ENCODE data around the gene KLHL12.
"Not testable (repeated sequence)": the region's sequence is repeated elsewhere in the genome, so short reads cannot be mapped to it uniquely, and the experiment has no call there.

The KLHL12 gene

DNA sequence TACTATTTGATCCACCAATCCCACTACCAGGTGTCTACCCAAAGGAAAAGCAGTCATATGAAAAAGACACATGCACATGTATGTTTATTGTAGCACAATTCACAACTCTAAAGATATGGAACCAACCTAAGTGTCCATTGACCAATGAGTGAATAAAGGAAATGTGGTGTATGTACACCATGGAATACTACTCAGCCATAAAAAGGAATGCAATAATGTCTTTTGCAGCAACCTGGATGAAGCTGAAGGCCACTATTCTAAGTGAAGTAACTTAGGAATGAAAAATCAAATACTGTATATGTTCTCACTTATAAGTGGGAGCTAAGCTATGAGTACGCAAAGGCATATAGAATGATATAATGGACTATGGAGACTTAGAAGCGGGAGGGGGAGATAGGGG, 18.4 kb upstream of the KLHL12 start:
- H3K9me3 ChIP-seq (ENCODE audit: control insufficient read depth in 2 of 2, low read length in 2 of 2): no peaks in the 10 kb centered on the region
- H3K27me3 ChIP-seq (ENCODE audit: control insufficient read depth in 1 of 2, insufficient read depth in 2 of 2, low read length in 2 of 2): no peaks in the 10 kb centered on the region
- no peak overlapping the region for H3K9ac ChIP-seq (ENCODE audit: low read length in 2 of 2)
- no peaks in the 10 kb centered on the region for H3K4me1 ChIP-seq (ENCODE audit: control insufficient read depth, insufficient read depth, low read length)
- no peak overlapping the region for H3K27ac ChIP-seq (ENCODE audit: low read length)
- no peak overlapping the region for H3K4me3 ChIP-seq (ENCODE audit: low read length in 2 of 2)
- peaks cover 56 to 62% of the 10 kb centered on the region in 2 donors for H3K36me3 ChIP-seq (ENCODE audit: control insufficient read depth in 2 of 2, insufficient read depth in 2 of 2, low read length in 2 of 2)

GRCh38 chr1:202944438-202944921, 17.4 kb upstream of the KLHL12 start:
- Histone ChIP-seq H3K9ac (ENCODE audit: low read length in 2 of 2) (no peak overlapping the region), H3K4me3 (ENCODE audit: low read length in 2 of 2) (no peak overlapping the region), H3K4me1 (ENCODE audit: control insufficient read depth, insufficient read depth, low read length) (no peaks in the 10 kb centered on the region), H3K9me3 (ENCODE audit: control insufficient read depth in 2 of 2, low read length in 2 of 2) (no peaks in the 10 kb centered on the region), H3K27me3 (ENCODE audit: control insufficient read depth in 1 of 2, insufficient read depth in 2 of 2, low read length in 2 of 2) (no peaks in the 10 kb centered on the region), H3K27ac (ENCODE audit: low read length) (no peak overlapping the region), H3K36me3 (ENCODE audit: control insufficient read depth in 2 of 2, insufficient read depth in 2 of 2, low read length in 2 of 2) (peaks cover 55 to 56% of the 10 kb centered on the region in 2 donors)

- H3K4me1 ChIP-seq (ENCODE audit: control insufficient read depth, insufficient read depth, low read length): no peaks in the 10 kb centered on the region
- no peak overlapping the region for H3K27ac ChIP-seq (ENCODE audit: low read length)
- H3K4me3 ChIP-seq (ENCODE audit: low read length in 2 of 2): no peak overlapping the region
- H3K27me3 ChIP-seq (ENCODE audit: control insufficient read depth in 1 of 2, insufficient read depth in 2 of 2, low read length in 2 of 2): no peaks in the 10 kb centered on the region
- H3K9me3 ChIP-seq (ENCODE audit: control insufficient read depth in 2 of 2, low read length in 2 of 2): no peaks in the 10 kb centered on the region
- peaks cover 44 to 48% of the 10 kb centered on the region in 2 donors for H3K36me3 ChIP-seq (ENCODE audit: control insufficient read depth in 2 of 2, insufficient read depth in 2 of 2, low read length in 2 of 2)
- no peak overlapping the region for H3K9ac ChIP-seq (ENCODE audit: low read length in 2 of 2)
Observed at GRCh38 chr1:202942426-202942825, 15.4 kb upstream of the KLHL12 start.

DNA sequence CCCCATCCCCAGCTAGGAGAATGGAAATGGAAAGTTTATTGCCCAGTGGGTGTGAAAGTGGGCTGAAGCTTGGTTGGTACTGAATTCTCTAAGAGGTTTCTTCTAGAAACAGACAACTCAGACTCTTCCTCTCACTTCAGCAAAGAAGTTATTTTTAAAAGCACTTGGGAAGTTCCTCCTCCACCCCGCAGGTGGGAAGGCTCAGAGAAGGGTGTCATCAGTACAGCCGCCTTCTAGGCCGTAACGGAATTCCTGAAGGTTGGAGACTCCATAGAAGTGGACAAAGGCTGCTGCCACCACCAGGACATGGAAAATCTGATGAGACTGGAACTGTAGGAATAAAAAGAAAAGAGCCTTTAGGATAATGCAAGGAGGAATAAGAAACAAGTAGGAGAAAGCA, 14.3 kb upstream of the KLHL12 start:
- Histone ChIP-seq H3K4me3 (ENCODE audit: low read length in 2 of 2) (no peak overlapping the region), H3K27me3 (ENCODE audit: control insufficient read depth in 1 of 2, insufficient read depth in 2 of 2, low read length in 2 of 2) (no peaks in the 10 kb centered on the region), H3K9me3 (ENCODE audit: control insufficient read depth in 2 of 2, low read length in 2 of 2) (no peaks in the 10 kb centered on the region), H3K36me3 (ENCODE audit: control insufficient read depth in 2 of 2, insufficient read depth in 2 of 2, low read length in 2 of 2) (peaks cover 42 to 46% of the 10 kb centered on the region in 2 donors), H3K4me1 (ENCODE audit: control insufficient read depth, insufficient read depth, low read length) (no peaks in the 10 kb centered on the region), H3K9ac (ENCODE audit: low read length in 2 of 2) (no peak overlapping the region), H3K27ac (ENCODE audit: low read length) (no peak overlapping the region)

GRCh38 chr1:202940561-202940960, 13.5 kb upstream of the KLHL12 start:
- H3K36me3 ChIP-seq (ENCODE audit: control insufficient read depth in 2 of 2, insufficient read depth in 2 of 2, low read length in 2 of 2): peaks cover 36 to 42% of the 10 kb centered on the region in 2 donors
- no peak overlapping the region for H3K4me3 ChIP-seq (ENCODE audit: low read length in 2 of 2)
- H3K9me3 ChIP-seq (ENCODE audit: control insufficient read depth in 2 of 2, low read length in 2 of 2): no peaks in the 10 kb centered on the region
- H3K27ac ChIP-seq (ENCODE audit: low read length): no peak overlapping the region
- H3K4me1 ChIP-seq (ENCODE audit: control insufficient read depth, insufficient read depth, low read length): no peaks in the 10 kb centered on the region
- no peaks in the 10 kb centered on the region for H3K27me3 ChIP-seq (ENCODE audit: control insufficient read depth in 1 of 2, insufficient read depth in 2 of 2, low read length in 2 of 2)
- no peak overlapping the region for H3K9ac ChIP-seq (ENCODE audit: low read length in 2 of 2)

GRCh38 chr1:202938287-202938925, 11.4 kb upstream of the KLHL12 start:
- H3K4me1 ChIP-seq (ENCODE audit: control insufficient read depth, insufficient read depth, low read length): no peaks in the 10 kb centered on the region
- H3K27ac ChIP-seq (ENCODE audit: low read length): no peak overlapping the region
- H3K27me3 ChIP-seq (ENCODE audit: control insufficient read depth in 1 of 2, insufficient read depth in 2 of 2, low read length in 2 of 2): no peaks in the 10 kb centered on the region
- H3K36me3 ChIP-seq (ENCODE audit: control insufficient read depth in 2 of 2, insufficient read depth in 2 of 2, low read length in 2 of 2): peaks cover 18 to 22% of the 10 kb centered on the region in 2 donors
- H3K9me3 ChIP-seq (ENCODE audit: control insufficient read depth in 2 of 2, low read length in 2 of 2): no peaks in the 10 kb centered on the region
- H3K9ac ChIP-seq (ENCODE audit: low read length in 2 of 2): no peak overlapping the region
- no peak overlapping the region for H3K4me3 ChIP-seq (ENCODE audit: low read length in 2 of 2)

GRCh38 chr1:202936409-202936808, 9.4 kb upstream of the KLHL12 start:
- H3K9ac ChIP-seq (ENCODE audit: low read length in 2 of 2); H3K27me3 ChIP-seq (ENCODE audit: control insufficient read depth in 1 of 2, insufficient read depth in 2 of 2, low read length in 2 of 2); H3K4me1 ChIP-seq (ENCODE audit: control insufficient read depth, insufficient read depth, low read length); H3K9me3 ChIP-seq (ENCODE audit: control insufficient read depth in 2 of 2, low read length in 2 of 2); H3K36me3 ChIP-seq (ENCODE audit: control insufficient read depth in 2 of 2, insufficient read depth in 2 of 2, low read length in 2 of 2); H3K27ac ChIP-seq (ENCODE audit: low read length); H3K4me3 ChIP-seq (ENCODE audit: low read length in 2 of 2): not testable (repeated sequence)

- H3K9ac ChIP-seq (ENCODE audit: low read length in 2 of 2): no peak overlapping the region
- no peak overlapping the region for H3K4me3 ChIP-seq (ENCODE audit: low read length in 2 of 2)
- no peaks in the 10 kb centered on the region for H3K27me3 ChIP-seq (ENCODE audit: control insufficient read depth in 1 of 2, insufficient read depth in 2 of 2, low read length in 2 of 2)
- H3K4me1 ChIP-seq (ENCODE audit: control insufficient read depth, insufficient read depth, low read length): no peaks in the 10 kb centered on the region
- H3K9me3 ChIP-seq (ENCODE audit: control insufficient read depth in 2 of 2, low read length in 2 of 2): no peaks in the 10 kb centered on the region
- no peak overlapping the region for H3K27ac ChIP-seq (ENCODE audit: low read length)
- peaks cover 0 to under 1% of the 10 kb centered on the region in 2 donors for H3K36me3 ChIP-seq (ENCODE audit: control insufficient read depth in 2 of 2, insufficient read depth in 2 of 2, low read length in 2 of 2)
Observed at GRCh38 chr1:202935844-202936243, 8.8 kb upstream of the KLHL12 start.

- Histone ChIP-seq H3K27ac (ENCODE audit: low read length) (no peak overlapping the region), H3K36me3 (ENCODE audit: control insufficient read depth in 2 of 2, insufficient read depth in 2 of 2, low read length in 2 of 2) (no peaks in the 10 kb centered on the region), H3K27me3 (ENCODE audit: control insufficient read depth in 1 of 2, insufficient read depth in 2 of 2, low read length in 2 of 2) (no peaks in the 10 kb centered on the region), H3K4me3 (ENCODE audit: low read length in 2 of 2) (no peak overlapping the region), H3K4me1 (ENCODE audit: control insufficient read depth, insufficient read depth, low read length) (no peaks in the 10 kb centered on the region), H3K9ac (ENCODE audit: low read length in 2 of 2) (no peak overlapping the region), H3K9me3 (ENCODE audit: control insufficient read depth in 2 of 2, low read length in 2 of 2) (no peaks in the 10 kb centered on the region)
Observed at GRCh38 chr1:202934755-202935154, 7.7 kb upstream of the KLHL12 start.

DNA sequence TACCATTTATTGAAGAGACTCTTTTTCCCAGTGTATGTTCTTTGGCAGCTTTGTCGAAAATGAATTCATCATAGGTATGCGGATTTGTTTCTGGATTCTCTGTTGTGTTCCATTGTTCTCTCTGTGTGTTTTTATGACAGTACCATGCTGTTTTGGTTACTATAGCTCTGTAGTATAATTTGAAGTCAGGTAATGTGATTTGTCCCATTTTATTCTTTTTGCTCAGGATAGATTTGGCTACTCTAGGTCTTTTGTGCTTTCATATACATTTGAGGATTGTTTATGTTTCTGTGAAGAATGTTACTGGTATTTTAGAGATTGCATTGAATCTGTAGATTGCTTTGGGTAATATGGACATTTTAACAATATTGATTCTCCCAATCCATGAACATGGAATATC, 5.4 kb upstream of the KLHL12 start:
- Histone ChIP-seq H3K27me3 (ENCODE audit: control insufficient read depth in 1 of 2, insufficient read depth in 2 of 2, low read length in 2 of 2) (no peaks in the 10 kb centered on the region), H3K36me3 (ENCODE audit: control insufficient read depth in 2 of 2, insufficient read depth in 2 of 2, low read length in 2 of 2) (no peaks in the 10 kb centered on the region), H3K4me3 (ENCODE audit: low read length in 2 of 2) (no peak overlapping the region), H3K9me3 (ENCODE audit: control insufficient read depth in 2 of 2, low read length in 2 of 2) (no peaks in the 10 kb centered on the region), H3K4me1 (ENCODE audit: control insufficient read depth, insufficient read depth, low read length) (no peaks in the 10 kb centered on the region), H3K27ac (ENCODE audit: low read length) (no peak overlapping the region), H3K9ac (ENCODE audit: low read length in 2 of 2) (no peak overlapping the region)

GRCh38 chr1:202923533-202923932, 3.5 kb downstream of the KLHL12 start:
- no peaks in the 10 kb centered on the region for H3K9me3 ChIP-seq (ENCODE audit: control insufficient read depth in 2 of 2, low read length in 2 of 2)
- peak overlapping the region in 1 of 2 donors; percentile 4 for H3K9ac ChIP-seq (ENCODE audit: low read length in 2 of 2)
- no peaks in the 10 kb centered on the region for H3K27me3 ChIP-seq (ENCODE audit: control insufficient read depth in 1 of 2, insufficient read depth in 2 of 2, low read length in 2 of 2)
- peaks cover 8 to 19% of the 10 kb centered on the region in 2 donors for H3K36me3 ChIP-seq (ENCODE audit: control insufficient read depth in 2 of 2, insufficient read depth in 2 of 2, low read length in 2 of 2)
- H3K27ac ChIP-seq (ENCODE audit: low read length): no peak overlapping the region
- H3K4me1 ChIP-seq (ENCODE audit: control insufficient read depth, insufficient read depth, low read length): no peaks in the 10 kb centered on the region
- no peak overlapping the region for H3K4me3 ChIP-seq (ENCODE audit: low read length in 2 of 2)

All from stomach smooth muscle (tissue), 2 donors.